Nephron (organoid): Measurements from ENCODE around the gene CFAP119.

ENCODE experiments used
- H3K27ac Mint-ChIP-seq, 3 experiments: 2 replicates each; pipeline ENCODE4 v1.8.0; 2020; ENCODE audit warnings: mixed read lengths in 3 of 3, mild to moderate bottlenecking in 2 of 3, moderate library complexity in 1 of 3
- H3K27me3 Mint-ChIP-seq: 2 replicates; pipeline ENCODE4 v1.8.0; 2021; ENCODE audit warnings: low read depth, mild to moderate bottlenecking, moderate library complexity, mixed read lengths
- H3K36me3 Mint-ChIP-seq: 2 replicates; pipeline ENCODE4 v1.8.0; 2020; ENCODE audit warnings: low read depth, mixed read lengths
- H3K4me1 Mint-ChIP-seq: 2 replicates; pipeline ENCODE4 v1.8.0; 2020; ENCODE audit warnings: mixed read lengths
- H3K4me3 Mint-ChIP-seq, 3 experiments: 2 replicates each; pipeline ENCODE4 v1.8.0; 2020; ENCODE audit warnings: mild to moderate bottlenecking in 3 of 3, mixed read lengths in 3 of 3, moderate library complexity in 2 of 3
- H3K9me3 Mint-ChIP-seq: 2 replicates; pipeline ENCODE4 v1.8.0; 2020; ENCODE audit warnings: mixed read lengths
- CTCF ChIP-seq, 3 experiments: fragments of 200-600 bp; sonication (generic); IDR thresholded peaks; one replicate each; pipeline ENCODE4 v1.5.0; 2021; ENCODE audit warnings: antibody characterized with exemption in 3 of 3; ENCODE audit not compliant: unreplicated experiment in 3 of 3

CFAP119 gene

GRCh38 chr16:30761427-30761927, 385 bp downstream of the CFAP119 start:
- H3K4me1 Mint-ChIP-seq = peaks cover 23% of the 10 kb centered on the region
- no peak for TF ChIP-seq CTCF (IDR thresholded peaks at IDR 0.05; ENCODE audit: unreplicated experiment in 3 of 3)
- no peaks in the 10 kb centered on the region for H3K27me3 Mint-ChIP-seq
- peak overlapping the region; percentile 17 to 86 (median 77) for H3K27ac Mint-ChIP-seq
- H3K4me3 Mint-ChIP-seq = peak overlapping the region; percentile 88 to 98 (median 97)
- no peaks in the 10 kb centered on the region for H3K9me3 Mint-ChIP-seq
- H3K36me3 Mint-ChIP-seq = peaks cover 35% of the 10 kb centered on the region

DNA sequence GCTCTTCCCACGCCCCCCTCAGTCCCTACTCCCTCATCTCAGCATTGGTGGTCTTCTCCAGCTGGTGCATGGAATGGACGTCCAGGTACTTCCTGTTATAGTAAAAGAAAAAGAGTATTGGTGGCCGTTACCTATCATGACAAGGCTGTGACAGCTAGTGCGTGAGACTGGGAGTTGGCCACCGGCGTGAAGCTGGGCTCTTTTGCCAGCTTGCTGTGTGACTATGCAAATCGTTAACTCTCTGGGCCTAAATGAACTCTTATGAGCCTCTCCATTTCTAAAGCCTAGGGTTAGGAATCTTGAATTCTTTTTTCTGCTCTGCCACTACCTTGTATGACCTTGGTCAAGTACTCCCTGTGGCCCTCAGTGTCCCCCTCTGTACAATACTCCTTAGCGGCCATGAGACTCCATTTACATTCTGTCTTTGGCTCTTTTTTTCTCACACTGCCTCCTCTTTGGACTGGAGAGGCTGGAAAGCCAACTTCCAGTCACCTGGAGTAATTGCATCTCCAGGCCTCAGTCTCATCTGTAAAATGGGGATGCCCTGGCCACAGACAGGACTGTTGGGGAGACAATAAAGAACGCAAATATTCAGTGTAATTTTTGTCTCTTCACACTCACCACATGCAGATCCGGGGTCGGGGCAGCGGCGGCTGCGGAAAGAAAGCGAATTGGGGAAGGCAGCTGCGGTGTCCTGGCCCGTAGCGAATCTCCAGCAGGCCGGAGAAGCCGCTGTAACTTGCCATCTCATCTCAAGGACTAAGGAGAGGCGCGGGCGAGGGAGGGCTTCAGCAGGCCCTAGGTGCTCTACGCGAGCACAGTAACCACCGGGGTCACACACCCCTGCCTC, 1.1 kb downstream of the CFAP119 start:
- Mint-ChIP-seq H3K36me3 (peaks cover 33% of the 10 kb centered on the region), H3K9me3 (no peaks in the 10 kb centered on the region), H3K27ac (peak overlapping the region in 2 of 3 experiments; percentile 54 to 86), H3K4me3 (peak overlapping the region; percentile 88 to 98 (median 97)), H3K4me1 (peaks cover 23% of the 10 kb centered on the region), H3K27me3 (no peaks in the 10 kb centered on the region)
- no peak for TF ChIP-seq CTCF (IDR thresholded peaks at IDR 0.05; ENCODE audit: unreplicated experiment in 3 of 3)

DNA sequence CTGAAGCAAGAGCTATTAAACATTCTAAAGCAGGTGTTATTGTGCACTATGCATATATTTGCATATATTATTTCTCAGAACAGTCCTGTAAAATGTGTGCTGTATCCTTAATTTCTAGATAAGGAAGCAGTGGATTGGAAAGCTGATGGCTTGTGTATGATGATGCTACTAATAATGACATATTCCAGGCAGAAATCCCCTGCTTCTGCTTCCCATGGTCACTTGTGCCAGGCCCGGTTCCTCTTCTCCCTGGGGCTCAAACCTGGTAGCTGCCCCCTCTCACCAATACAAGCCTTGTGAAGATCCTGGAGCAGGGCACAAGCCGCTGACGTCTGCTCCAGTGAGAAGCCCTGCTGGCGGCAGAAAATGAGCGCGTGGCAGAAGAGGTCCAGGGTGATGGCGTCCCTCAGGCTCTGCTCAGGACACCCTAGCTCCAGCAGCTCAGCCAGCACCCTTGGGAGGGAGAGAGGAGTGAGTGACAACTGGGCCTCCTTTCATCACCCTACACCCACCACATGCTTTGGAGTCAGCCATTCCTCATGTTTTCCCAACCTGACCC, 1.8 kb downstream of the CFAP119 start:
- Mint-ChIP-seq H3K36me3 (peaks cover 29% of the 10 kb centered on the region), H3K27ac (no peak overlapping the region), H3K4me3 (peak overlapping the region; percentile 88 to 98 (median 97)), H3K27me3 (no peaks in the 10 kb centered on the region), H3K4me1 (peaks cover 23% of the 10 kb centered on the region), H3K9me3 (no peaks in the 10 kb centered on the region)
- TF ChIP-seq CTCF (IDR thresholded peaks at IDR 0.05; ENCODE audit: unreplicated experiment in 3 of 3) = no peak

DNA sequence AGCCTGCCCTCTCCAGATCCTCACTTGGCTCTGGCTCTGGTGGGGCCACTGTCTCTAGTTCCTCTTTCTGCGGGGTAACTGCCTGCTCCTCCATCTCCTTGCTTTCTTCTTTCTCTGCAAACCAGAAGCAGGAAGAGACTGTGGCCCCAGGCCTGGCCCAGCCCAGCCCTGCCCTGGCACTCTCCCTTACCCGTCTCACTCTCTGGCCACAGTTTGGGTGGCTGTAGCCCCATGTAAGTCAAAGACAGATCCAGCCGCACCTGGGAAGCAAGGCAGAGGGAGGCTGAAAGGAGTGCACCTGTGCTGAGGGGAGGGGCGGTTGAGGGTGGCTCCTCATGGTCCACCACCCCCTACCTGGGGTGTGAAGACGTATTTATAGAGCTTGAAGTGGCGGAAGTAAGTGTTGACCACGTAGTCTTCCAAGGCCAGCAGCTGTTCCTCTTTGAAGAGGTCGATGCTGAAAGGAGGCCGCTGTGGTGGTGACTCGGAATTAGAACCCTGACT, 2.8 kb downstream of the CFAP119 start:
- Mint-ChIP-seq H3K4me1 (peaks cover 23% of the 10 kb centered on the region), H3K27me3 (no peaks in the 10 kb centered on the region), H3K9me3 (no peaks in the 10 kb centered on the region), H3K27ac (no peak overlapping the region), H3K4me3 (peak overlapping the region; percentile 88 to 98 (median 97)), H3K36me3 (peaks cover 29% of the 10 kb centered on the region)
- no peak for TF ChIP-seq CTCF (IDR thresholded peaks at IDR 0.05; ENCODE audit: unreplicated experiment in 3 of 3)

GRCh38 chr16:30757316-30757715, 4.5 kb downstream of the CFAP119 start:
- Mint-ChIP-seq H3K36me3 (peaks cover 21% of the 10 kb centered on the region), H3K9me3 (no peaks in the 10 kb centered on the region), H3K27ac (no peak overlapping the region), H3K4me3 (no peak overlapping the region), H3K4me1 (peaks cover 12% of the 10 kb centered on the region), H3K27me3 (no peaks in the 10 kb centered on the region)
- TF ChIP-seq CTCF (IDR thresholded peaks at IDR 0.05; ENCODE audit: unreplicated experiment in 3 of 3) = no peak
